ENCODE data around the gene PCP4. TPM values are rescaled to one million over a fixed set of nuclear protein-coding genes. Genes with fewer than 3 reads are reported as not detected.

PCP4 gene
- polyA plus RNA-seq, 2 of the 4 experiments (the other 2 are of a cell fraction): not detected

GRCh38 chr21:39908265-39908923, 41.2 kb downstream of the PCP4 start:
- TF ChIP-seq RCOR1 (IDR thresholded peaks at IDR 0.05; ENCODE audit: low read depth, low read length): no peak
- no peak for TF ChIP-seq KDM1A (IDR thresholded peaks at IDR 0.05; ENCODE audit: low read depth)
- no peak for TF ChIP-seq ATOH8 (CRISPR knock-in tag; IDR thresholded peaks at IDR 0.05; ENCODE audit: low read depth)
- no peak for TF ChIP-seq TFCP2L1 (CRISPR knock-in tag; IDR thresholded peaks at IDR 0.05)
- no peak for TF ChIP-seq HOXA7 (CRISPR knock-in tag; IDR thresholded peaks at IDR 0.05)
- TF ChIP-seq EHMT2 (IDR thresholded peaks at IDR 0.05; ENCODE audit: low read depth): no peak
- no peak for TF ChIP-seq HES2 (IDR thresholded peaks at IDR 0.05)
- TF ChIP-seq FOXS1 (CRISPR knock-in tag; IDR thresholded peaks at IDR 0.05): no peak
- no peak for TF ChIP-seq POLR2AphosphoS2 (conservative IDR thresholded peaks at IDR 0.05; ENCODE audit: low read length)
- TF ChIP-seq FOSL2 (IDR thresholded peaks at IDR 0.05): no peak
- no peak for TF ChIP-seq FOSL2 (CRISPR knock-in tag; IDR thresholded peaks at IDR 0.05)
- TF ChIP-seq E2F6 (IDR thresholded peaks at IDR 0.05; ENCODE audit: borderline replicate concordance, low read depth): no peak
- no peak for TF ChIP-seq EP300 (IDR thresholded peaks at IDR 0.05)
- no peak for TF ChIP-seq NFE2L2 (conservative IDR thresholded peaks at IDR 0.05; ENCODE audit: low read length)
- no peak for TF ChIP-seq CHD4 (IDR thresholded peaks at IDR 0.05; ENCODE audit: borderline replicate concordance)
- no peak for TF ChIP-seq JUNB (IDR thresholded peaks at IDR 0.05)
- no peak for TF ChIP-seq HDAC2 (IDR thresholded peaks at IDR 0.05)
- no peak for TF ChIP-seq RAD21 (conservative IDR thresholded peaks at IDR 0.05 in 1 of 2, IDR thresholded peaks at IDR 0.05 in 1 of 2)
- no peak for TF ChIP-seq EHF (CRISPR knock-in tag; IDR thresholded peaks at IDR 0.05)
- no peak for TF ChIP-seq ZFP36 (IDR thresholded peaks at IDR 0.05; ENCODE audit: borderline replicate concordance, partially characterized antibody)
- TF ChIP-seq CBX8 (IDR thresholded peaks at IDR 0.05): no peak
- Histone ChIP-seq H3K27ac (no peak overlapping the region), H3K4me3 (no peak overlapping the region), H3K4me1 (no peaks in the 10 kb centered on the region), H3K9me3 (no peaks in the 10 kb centered on the region), H3K4me2 (no peak overlapping the region)
- WGBS (ENCODE audit: missing lambda C conversion rate): 27% methylated on average over 5 of the region's 9 CpGs
- ChIA-PET CTCF (no interaction called here), POLR2A (no interaction called here)
- ATAC-seq (no peak), DNase-seq (ENCODE audit: low read depth in 1 of 2, low spot score in 1 of 2) (no peak), FAIRE-seq (no peak)

- no peak for FAIRE-seq
- peak in 1 of 2 experiments; percentile 2 for DNase-seq (ENCODE audit: low read depth in 1 of 2, low spot score in 1 of 2)
- ATAC-seq: no peak
- no peak overlapping the region for H3K4me3 ChIP-seq
- no peaks in the 10 kb centered on the region for H3K9me3 ChIP-seq
- H3K4me2 ChIP-seq: no peak overlapping the region
- 1% methylated on average over 10 of the region's 10 CpGs for whole genome bisulfite sequencing (ENCODE audit: missing lambda C conversion rate)
- no peak overlapping the region for H3K27ac ChIP-seq
- CTCF ChIA-PET: no interaction called here
- H3K4me1 ChIP-seq: no peaks in the 10 kb centered on the region
- POLR2A ChIA-PET: no interaction called here
- TF ChIP-seq CEBPB (IDR thresholded peaks at IDR 0.05) (no peak), REST (IDR thresholded peaks at IDR 0.05) (no peak), RARB (CRISPR knock-in tag; IDR thresholded peaks at IDR 0.05) (no peak), MAX (IDR thresholded peaks at IDR 0.05) (no peak), POLR2A (IDR thresholded peaks at IDR 0.05; ENCODE audit: low read length) (no peak), CHD4 (IDR thresholded peaks at IDR 0.05; ENCODE audit: borderline replicate concordance) (no peak), CBX8 (IDR thresholded peaks at IDR 0.05) (no peak), ELK1 (IDR thresholded peaks at IDR 0.05; ENCODE audit: low read depth, low read length) (no peak), MAFK (IDR thresholded peaks at IDR 0.05; ENCODE audit: partially characterized antibody) (no peak), JUNB (IDR thresholded peaks at IDR 0.05) (no peak), EHF (CRISPR knock-in tag; IDR thresholded peaks at IDR 0.05) (no peak), JUN (IDR thresholded peaks at IDR 0.05) (no peak), HES2 (IDR thresholded peaks at IDR 0.05) (no peak)
Measured at GRCh38 chr21:39911286-39912199, 44.3 kb downstream of the PCP4 start.

Measured in A549 (cell line).